AG09319 (cell line): ENCODE data around the gene CDH7.

Experiments
- DNase-seq: peaks from one replicate; pipeline ENCODE4 v3.0.0-alpha.2; 2010; ENCODE audit warnings: low read depth; ENCODE audit errors: extremely low read depth
- TF ChIP-seq, protein P1 (sequence below): IDR thresholded peaks from 2 replicates; pipeline ENCODE4 v1.5.1; 2011; ENCODE audit warnings: low read depth, mild to moderate bottlenecking, inconsistent platforms, low read length, moderate library complexity

CDH7 gene

DNA sequence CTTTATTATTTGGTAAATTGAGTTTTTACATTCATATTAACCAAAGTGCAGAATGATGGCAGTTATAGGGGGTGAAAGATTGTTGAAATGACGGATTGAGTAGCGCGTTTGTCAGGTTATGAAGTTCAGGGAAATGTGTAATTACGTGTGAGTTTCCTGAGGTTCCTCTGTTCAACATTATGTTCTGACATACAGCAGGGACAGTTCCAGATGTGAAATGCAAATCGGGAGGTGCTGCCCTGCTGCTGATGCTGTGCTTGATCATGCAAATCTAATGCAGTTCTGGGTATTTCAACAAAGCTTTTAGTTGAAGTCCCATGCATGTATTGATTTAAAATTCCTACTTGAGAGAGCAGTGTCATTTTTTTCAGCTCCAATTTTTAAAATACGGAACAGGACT lies 57.9 kb downstream of the CDH7 start:
- no peak for DNase-seq
- TF ChIP-seq, protein P1, sequence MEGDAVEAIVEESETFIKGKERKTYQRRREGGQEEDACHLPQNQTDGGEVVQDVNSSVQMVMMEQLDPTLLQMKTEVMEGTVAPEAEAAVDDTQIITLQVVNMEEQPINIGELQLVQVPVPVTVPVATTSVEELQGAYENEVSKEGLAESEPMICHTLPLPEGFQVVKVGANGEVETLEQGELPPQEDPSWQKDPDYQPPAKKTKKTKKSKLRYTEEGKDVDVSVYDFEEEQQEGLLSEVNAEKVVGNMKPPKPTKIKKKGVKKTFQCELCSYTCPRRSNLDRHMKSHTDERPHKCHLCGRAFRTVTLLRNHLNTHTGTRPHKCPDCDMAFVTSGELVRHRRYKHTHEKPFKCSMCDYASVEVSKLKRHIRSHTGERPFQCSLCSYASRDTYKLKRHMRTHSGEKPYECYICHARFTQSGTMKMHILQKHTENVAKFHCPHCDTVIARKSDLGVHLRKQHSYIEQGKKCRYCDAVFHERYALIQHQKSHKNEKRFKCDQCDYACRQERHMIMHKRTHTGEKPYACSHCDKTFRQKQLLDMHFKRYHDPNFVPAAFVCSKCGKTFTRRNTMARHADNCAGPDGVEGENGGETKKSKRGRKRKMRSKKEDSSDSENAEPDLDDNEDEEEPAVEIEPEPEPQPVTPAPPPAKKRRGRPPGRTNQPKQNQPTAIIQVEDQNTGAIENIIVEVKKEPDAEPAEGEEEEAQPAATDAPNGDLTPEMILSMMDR, result no peak

DNA sequence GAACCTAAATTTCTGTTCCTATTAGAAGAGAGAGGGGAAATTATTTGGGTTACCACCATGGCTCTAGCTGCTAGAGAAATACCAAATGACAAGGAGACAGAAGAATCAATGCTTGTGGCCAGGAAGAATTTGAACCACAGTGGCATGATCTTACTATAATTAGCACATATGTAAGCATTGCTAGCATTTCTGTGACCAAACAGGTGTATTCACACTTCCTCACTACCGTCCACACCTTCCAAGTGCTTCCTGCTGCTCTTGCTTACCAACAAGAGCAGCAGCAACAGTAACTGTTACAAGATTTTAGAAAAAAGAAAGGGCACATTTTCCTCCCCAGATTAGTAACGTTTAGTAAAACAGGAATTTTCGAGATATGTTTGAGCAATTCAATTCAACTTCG lies 60.5 kb downstream of the CDH7 start:
- TF ChIP-seq, protein P1, result no peak
- DNase-seq, result no peak

DNA sequence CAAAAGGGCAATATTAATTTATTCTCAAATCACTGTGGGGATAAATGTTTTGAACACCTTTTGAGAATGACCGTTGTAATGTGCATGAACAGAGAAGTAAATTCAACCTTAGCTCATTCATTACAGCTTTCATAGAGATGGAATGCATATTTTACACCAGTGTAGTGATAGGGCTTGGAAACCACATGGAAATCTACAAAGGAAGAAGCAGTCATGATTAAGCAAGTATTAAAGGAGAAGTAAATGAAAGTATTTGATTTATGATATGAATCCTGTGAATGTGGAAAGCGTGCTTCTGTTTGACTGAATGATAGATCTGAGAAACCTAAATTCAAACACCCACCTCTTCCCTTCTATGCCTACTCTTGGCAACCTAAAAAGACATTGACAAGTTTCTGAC lies 64.7 kb downstream of the CDH7 start:
- TF ChIP-seq, protein P1, result no peak
- no peak for DNase-seq

DNA sequence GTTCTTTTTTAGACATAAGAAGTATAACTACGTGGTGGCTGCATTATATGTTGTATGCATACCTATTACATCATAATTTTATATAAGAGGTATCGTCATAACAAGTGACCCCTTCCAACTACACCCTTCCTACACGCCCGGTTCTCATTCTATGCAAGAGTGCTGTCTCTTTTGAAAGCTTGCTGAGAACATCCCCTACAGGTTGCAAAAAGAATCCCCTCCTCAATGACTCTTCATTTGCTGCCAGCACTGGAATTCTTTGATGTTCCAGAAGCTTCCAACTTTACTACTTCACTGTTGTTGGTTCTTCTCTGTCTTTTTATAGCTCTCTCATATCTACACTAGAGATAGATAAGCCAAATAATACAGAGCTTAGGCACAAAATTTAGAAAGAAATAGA lies 66.4 kb downstream of the CDH7 start:
- DNase-seq, result no peak
- TF ChIP-seq, protein P1, result no peak

DNA sequence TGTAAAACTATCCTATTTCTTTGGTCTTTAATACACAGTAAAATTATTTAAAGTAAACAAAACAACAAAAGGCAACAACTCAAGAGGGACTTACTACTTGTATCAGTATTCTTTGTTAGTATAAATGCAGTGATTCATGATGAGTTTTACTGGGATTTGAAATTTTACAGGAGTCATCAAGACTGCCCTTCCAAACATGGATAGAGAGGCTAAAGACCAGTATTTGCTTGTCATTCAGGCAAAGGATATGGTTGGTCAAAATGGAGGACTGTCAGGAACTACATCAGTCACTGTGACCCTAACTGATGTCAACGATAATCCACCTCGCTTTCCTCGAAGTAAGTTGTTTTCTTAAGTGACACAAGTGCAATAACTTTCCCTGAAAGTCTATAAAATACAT lies 71.1 kb downstream of the CDH7 start:
- no peak for DNase-seq
- TF ChIP-seq, protein P1, result no peak

DNA sequence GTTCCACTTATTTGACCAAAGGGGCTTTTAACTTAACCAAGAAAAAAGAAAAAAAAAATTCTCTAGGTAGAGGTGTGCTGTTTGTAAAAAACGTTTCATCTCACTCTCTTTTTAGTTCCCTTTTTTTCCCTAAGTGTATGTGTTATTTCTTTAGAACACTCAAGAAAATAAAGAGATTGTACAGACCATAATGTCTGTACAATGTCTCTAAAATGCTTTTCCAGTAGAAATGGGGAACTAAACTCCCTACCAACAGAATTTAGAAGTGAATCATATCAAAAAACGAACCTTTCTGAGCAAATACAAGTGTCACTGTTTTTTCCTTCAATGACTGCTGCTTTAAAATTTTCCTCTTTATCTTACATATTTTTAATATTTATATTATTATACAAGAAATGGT lies 72.0 kb downstream of the CDH7 start:
- TF ChIP-seq, protein P1, result no peak
- no peak for DNase-seq

DNA sequence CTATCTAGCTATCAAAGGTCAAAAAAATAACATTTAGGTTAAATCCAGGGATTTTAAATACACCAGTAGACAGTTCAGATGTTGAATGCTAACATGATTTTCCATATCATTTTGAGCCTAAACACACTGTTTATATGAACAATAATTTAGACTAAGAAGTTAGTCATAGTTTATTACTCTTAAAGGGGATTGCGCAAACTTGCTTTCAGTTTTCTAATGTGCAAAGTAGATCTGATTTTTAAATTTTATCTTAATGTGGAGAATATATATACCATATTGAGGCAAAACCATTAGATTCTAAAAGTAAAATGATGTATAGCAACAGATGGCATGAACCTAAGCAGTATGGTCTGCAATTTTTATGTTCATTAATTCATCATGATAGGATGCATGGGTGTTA lies 76.6 kb downstream of the CDH7 start:
- TF ChIP-seq, protein P1, result no peak
- DNase-seq, result no peak
